CD14-positive monocyte (primary cell): ENCODE data around the gene TMEM184A. TPM values are rescaled to one million over a fixed set of nuclear protein-coding genes. Genes with fewer than 3 reads are reported as not detected.

ENCODE experiments used
- DNase-seq, 3 donors: peaks; one replicate each; pipeline ENCODE4 v3.0.0-alpha.2; 2011 to 2022
- H2AFZ ChIP-seq: 2 replicates; pipeline ENCODE4 v1.6.0; 2012; ENCODE audit warnings: mild to moderate bottlenecking, low read depth, low read length, inconsistent platforms; ENCODE audit not compliant: insufficient read depth, poor library complexity, severe bottlenecking
- H3K27ac ChIP-seq, 2 donors: 1 replicate in 1 of 2; 2 replicates in 1 of 2; pipeline ENCODE4 v1.5.1; 2012 to 2013; ENCODE audit warnings: low read length in 2 of 2, control low read depth in 1 of 2, inconsistent platforms in 1 of 2, low read depth in 1 of 2, mild to moderate bottlenecking in 1 of 2
- H3K27me3 ChIP-seq, 2 donors: one replicate each; pipeline versions ENCODE4 v1.6.0 to v1.6.1; 2011 to 2013; ENCODE audit warnings: low read length in 2 of 2; ENCODE audit not compliant: control insufficient read depth in 2 of 2, insufficient read depth in 2 of 2
- H3K36me3 ChIP-seq, 2 donors: replicated peaks in 1 of 2; 1 replicate in 1 of 2; 2 replicates in 1 of 2; pipeline versions ENCODE4 v1.5.1 to v1.6.1; 2012 to 2013; ENCODE audit warnings: low read length in 2 of 2, control low read depth in 1 of 2, inconsistent platforms in 1 of 2, mild to moderate bottlenecking in 1 of 2; ENCODE audit not compliant: insufficient read depth in 2 of 2, control insufficient read depth in 1 of 2
- H3K4me1 ChIP-seq, 2 donors: 1 replicate in 1 of 2; 2 replicates in 1 of 2; pipeline versions ENCODE4 v1.5.1 to v1.6.1; 2012 to 2013; ENCODE audit warnings: low read length in 2 of 2, control low read depth in 1 of 2, inconsistent platforms in 1 of 2, mild to moderate bottlenecking in 1 of 2, moderate library complexity in 1 of 2; ENCODE audit not compliant: insufficient read depth in 2 of 2, control insufficient read depth in 1 of 2
- H3K4me2 ChIP-seq: replicated peaks from 2 replicates; pipeline ENCODE3; 2012; ENCODE audit warnings: low read length, moderate library complexity, mild to moderate bottlenecking; ENCODE audit not compliant: poor library complexity, severe bottlenecking; ENCODE audit errors: extremely low read depth
- H3K4me3 ChIP-seq, 3 experiments: fragments of 200-600 bp in 1 of 3; sonication (generic) in 1 of 3; replicated peaks in 1 of 3; 1 replicate in 2 of 3; 2 replicates in 1 of 3; pipeline ENCODE4 v1.5.1; 2011 to 2013; ENCODE audit warnings: low read length in 3 of 3, mild to moderate bottlenecking in 3 of 3, control low read depth in 2 of 3, low read depth in 2 of 3, inconsistent platforms in 1 of 3, moderate library complexity in 1 of 3
- H3K79me2 ChIP-seq: 2 replicates; pipeline ENCODE4 v1.6.0; 2012; ENCODE audit warnings: mild to moderate bottlenecking, control low read depth, inconsistent platforms, low read length, moderate library complexity; ENCODE audit not compliant: insufficient read depth
- H3K9ac ChIP-seq: 2 replicates; pipeline ENCODE4 v1.6.0; 2017; ENCODE audit warnings: low read length, mild to moderate bottlenecking; ENCODE audit not compliant: insufficient read depth, poor library complexity, severe bottlenecking
- H3K9me3 ChIP-seq, 2 donors: replicated peaks in 1 of 2; 1 replicate in 1 of 2; 2 replicates in 1 of 2; pipeline versions ENCODE4 v1.5.1 to v1.6.1; 2012 to 2013; ENCODE audit warnings: low read length in 2 of 2, control low read depth in 1 of 2; ENCODE audit not compliant: control insufficient read depth in 1 of 2, insufficient read depth in 1 of 2
- H4K20me1 ChIP-seq: 2 replicates; pipeline ENCODE4 v1.6.0; 2012; ENCODE audit warnings: mild to moderate bottlenecking, low read length, control low read depth, moderate library complexity; ENCODE audit not compliant: insufficient read depth
- H3K27ac Mint-ChIP-seq, 7 donors: one replicate each; pipeline ENCODE4 v1.8.0; 2020; ENCODE audit warnings: mild to moderate bottlenecking in 7 of 7, mixed read lengths in 7 of 7, moderate library complexity in 6 of 7, inconsistent platforms in 2 of 7
- H3K27me3 Mint-ChIP-seq, 3 donors: one replicate each; pipeline ENCODE4 v1.8.0; 2021 to 2022; ENCODE audit warnings: low read depth in 3 of 3, mild to moderate bottlenecking in 3 of 3, mixed read lengths in 3 of 3, moderate library complexity in 3 of 3, inconsistent platforms in 1 of 3
- H3K36me3 Mint-ChIP-seq, 2 donors: one replicate each; pipeline ENCODE4 v1.8.0; 2020; ENCODE audit warnings: mixed read lengths in 2 of 2, inconsistent platforms in 1 of 2, mild to moderate bottlenecking in 1 of 2
- H3K4me1 Mint-ChIP-seq: one replicate; pipeline ENCODE4 v1.8.0; 2020; ENCODE audit warnings: mild to moderate bottlenecking, mixed read lengths
- H3K4me3 Mint-ChIP-seq, 2 donors: one replicate each; pipeline ENCODE4 v1.8.0; 2020; ENCODE audit warnings: mild to moderate bottlenecking in 2 of 2, mixed read lengths in 2 of 2, moderate library complexity in 1 of 2
- H3K9me3 Mint-ChIP-seq, 7 donors: one replicate each; pipeline ENCODE4 v1.8.0; 2020 to 2022; ENCODE audit warnings: mixed read lengths in 7 of 7, mild to moderate bottlenecking in 6 of 7, moderate library complexity in 6 of 7, inconsistent platforms in 2 of 7
- WGBS: methylation state at CpG from one replicate; pipeline ENCODE4 v1.1.5; 2013; ENCODE audit warnings: missing lambda C conversion rate; ENCODE audit not compliant: insufficient coverage; 5-methylcytosine and 5-hydroxymethylcytosine counted together
- intact Hi-C, 2 donors: fragments of 100-400 bp; cut with micrococcal nuclease; formaldehyde crosslinking; loops; one replicate each; pipeline versions ENCODE4 v1.15.0 to v1.15.1; 2023
- polyA plus RNA-seq, 3 donors: library from polyadenylated mRNA; depleted of rRNA in 1 of 3; unstranded in 2 of 3; stranded (reverse) in 1 of 3; fragments of 300-500 nt in 2 of 3; fragments of >200 nt in 1 of 3; fragmentation: Illumina TruSeq in 2 of 3; gene quantifications; 1 replicate in 2 of 3; 2 replicates in 1 of 3; pipeline ENCODE4 v1.2.3, GENCODE V29; 2012 to 2021
- TF ChIP-seq, protein P1 (sequence below): fragments of 200-600 bp; IDR thresholded peaks from one replicate; pipeline ENCODE4 v1.8.0; 2022; ENCODE audit warnings: antibody characterized with exemption, mild to moderate bottlenecking

Gene TMEM184A
- polyA plus RNA-seq, 3 donors, result not detected

DNA sequence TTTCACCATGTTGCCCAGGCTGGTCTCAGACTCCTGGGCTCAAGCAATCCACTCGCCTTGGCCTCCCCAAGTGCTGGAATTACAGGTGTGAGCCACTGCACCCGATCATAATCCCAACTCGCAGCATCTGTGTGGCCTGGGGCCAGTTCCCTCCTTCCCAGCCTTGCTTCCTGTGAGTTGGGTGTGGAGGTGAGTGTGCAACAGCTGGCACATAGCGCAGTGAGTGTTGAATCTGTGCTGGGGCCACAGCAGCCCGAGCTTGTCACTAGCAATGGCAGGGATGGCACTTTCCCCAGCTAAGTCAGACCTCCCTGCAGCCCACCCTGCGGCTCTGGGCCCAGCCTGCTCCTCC, 12.2 kb downstream of the TMEM184A start:
- H3K9me3 Mint-ChIP-seq, result peaks cover 0 to under 1% (median 0%) of the 10 kb centered on the region in 7 donors
- Histone ChIP-seq H3K27me3 (no peaks in the 10 kb centered on the region), H3K4me3 (no peak overlapping the region), H3K4me2 (no peak overlapping the region), H2AFZ (no peak overlapping the region), H4K20me1 (peaks cover 58% of the 10 kb centered on the region), H3K9ac (no peak overlapping the region), H3K79me2 (peaks cover 2% of the 10 kb centered on the region), H3K9me3 (no peaks in the 10 kb centered on the region), H3K4me1 (no peaks in the 10 kb centered on the region), H3K27ac (peak overlapping the region in 1 of 2 donors; percentile 45), H3K36me3 (peaks cover 46 to 48% of the 10 kb centered on the region in 2 donors)
- H3K27ac Mint-ChIP-seq, result peak overlapping the region in 3 of 7 donors; percentile 26 to 66 (median 42)
- H3K36me3 Mint-ChIP-seq, result peaks cover 27 to 47% of the 10 kb centered on the region in 2 donors
- intact Hi-C loops, result loop anchor here in 1 of 2 donors (5.0 kb wide), 1 partner anchor 37 kb away; no protein-coding TSS in a partner anchor
- WGBS, result 91% methylated on average over 4 of the region's 6 CpGs
- H3K4me1 Mint-ChIP-seq, result peaks cover 4% of the 10 kb centered on the region
- no peak for DNase-seq
- TF ChIP-seq, protein P1, sequence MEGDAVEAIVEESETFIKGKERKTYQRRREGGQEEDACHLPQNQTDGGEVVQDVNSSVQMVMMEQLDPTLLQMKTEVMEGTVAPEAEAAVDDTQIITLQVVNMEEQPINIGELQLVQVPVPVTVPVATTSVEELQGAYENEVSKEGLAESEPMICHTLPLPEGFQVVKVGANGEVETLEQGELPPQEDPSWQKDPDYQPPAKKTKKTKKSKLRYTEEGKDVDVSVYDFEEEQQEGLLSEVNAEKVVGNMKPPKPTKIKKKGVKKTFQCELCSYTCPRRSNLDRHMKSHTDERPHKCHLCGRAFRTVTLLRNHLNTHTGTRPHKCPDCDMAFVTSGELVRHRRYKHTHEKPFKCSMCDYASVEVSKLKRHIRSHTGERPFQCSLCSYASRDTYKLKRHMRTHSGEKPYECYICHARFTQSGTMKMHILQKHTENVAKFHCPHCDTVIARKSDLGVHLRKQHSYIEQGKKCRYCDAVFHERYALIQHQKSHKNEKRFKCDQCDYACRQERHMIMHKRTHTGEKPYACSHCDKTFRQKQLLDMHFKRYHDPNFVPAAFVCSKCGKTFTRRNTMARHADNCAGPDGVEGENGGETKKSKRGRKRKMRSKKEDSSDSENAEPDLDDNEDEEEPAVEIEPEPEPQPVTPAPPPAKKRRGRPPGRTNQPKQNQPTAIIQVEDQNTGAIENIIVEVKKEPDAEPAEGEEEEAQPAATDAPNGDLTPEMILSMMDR, result no peak
- H3K27me3 Mint-ChIP-seq, result no peaks in the 10 kb centered on the region
- H3K4me3 Mint-ChIP-seq, result no peak overlapping the region

DNA sequence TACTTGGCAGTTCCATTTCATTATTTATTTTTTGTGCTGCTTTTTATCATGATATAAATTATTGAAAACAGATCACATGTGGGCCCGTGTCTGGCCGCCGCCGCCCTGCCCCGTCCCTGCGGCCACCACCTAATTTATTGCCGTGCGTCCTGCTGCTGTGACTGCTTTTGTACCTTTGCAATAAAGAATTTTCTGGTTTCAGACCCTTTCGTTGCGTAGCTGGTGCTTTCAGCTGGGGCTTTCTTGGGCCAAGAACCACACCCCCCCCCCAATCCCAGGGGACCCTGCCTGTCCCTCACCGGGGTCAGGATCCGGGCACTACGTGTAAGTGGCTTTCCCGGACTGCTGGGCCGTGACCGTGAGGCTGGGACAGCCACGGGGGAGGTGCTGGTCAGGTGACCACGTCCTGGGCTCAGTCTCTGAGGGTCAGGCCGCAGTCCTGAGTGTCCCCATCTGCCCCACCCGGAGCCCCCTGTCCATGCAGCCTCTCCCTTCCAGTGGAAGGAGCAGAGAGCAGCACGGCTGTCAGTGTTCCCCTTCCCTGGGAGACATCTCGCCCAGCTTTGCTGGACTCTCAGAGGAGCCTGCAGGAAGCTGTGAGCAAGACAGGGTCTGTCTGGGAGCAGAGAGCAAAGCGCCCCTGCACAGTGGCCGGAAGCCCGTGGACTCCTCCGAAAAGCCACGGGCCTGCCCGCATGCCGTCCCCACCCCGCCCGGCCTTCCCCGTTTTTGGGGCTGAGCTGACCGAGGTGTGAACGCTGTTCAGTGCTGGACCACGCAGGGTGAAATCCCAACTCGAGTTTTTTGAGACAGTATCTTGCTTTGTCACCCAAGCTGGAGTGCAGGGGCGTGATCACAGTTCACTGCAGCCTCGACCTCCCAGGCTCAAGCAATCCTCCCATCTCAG, 12.9 kb downstream of the TMEM184A start:
- H3K27ac Mint-ChIP-seq, result peak overlapping the region in 2 of 7 donors; percentile 26 to 66
- no peak for DNase-seq

More for the DNA sequence above, 12.9 kb downstream of the TMEM184A start:
- Mint-ChIP-seq H3K36me3 (peaks cover 27 to 47% of the 10 kb centered on the region in 2 donors), H3K9me3 (no peaks in the 10 kb centered on the region), H3K4me3 (no peak overlapping the region), H3K27me3 (no peaks in the 10 kb centered on the region), H3K4me1 (peaks cover 2% of the 10 kb centered on the region)
- Histone ChIP-seq H3K4me3 (no peak overlapping the region), H3K4me1 (no peaks in the 10 kb centered on the region), H3K36me3 (peaks cover 48 to 52% of the 10 kb centered on the region in 2 donors), H3K27me3 (no peaks in the 10 kb centered on the region), H3K79me2 (peaks cover 7% of the 10 kb centered on the region), H3K4me2 (no peak overlapping the region), H4K20me1 (peaks cover 65% of the 10 kb centered on the region), H3K9me3 (no peaks in the 10 kb centered on the region), H3K9ac (no peak overlapping the region), H3K27ac (no peak overlapping the region), H2AFZ (no peak overlapping the region)
- intact Hi-C loops, result loop anchor here in 1 of 2 donors (5.0 kb wide), 1 partner anchor 36 kb away; no protein-coding TSS in a partner anchor
- TF ChIP-seq, protein P1, result no peak
- WGBS, result 86% methylated on average over 28 of the region's 38 CpGs
